Measurements from ENCODE around the gene RIN3. TPM values are rescaled to one million over a fixed set of nuclear protein-coding genes. Genes with fewer than 3 reads are reported as not detected.

The RIN3 gene
- total RNA-seq, 6 experiments from 2014 or later, result 19.7 to 26.0 (median 24.6) TPM

DNA sequence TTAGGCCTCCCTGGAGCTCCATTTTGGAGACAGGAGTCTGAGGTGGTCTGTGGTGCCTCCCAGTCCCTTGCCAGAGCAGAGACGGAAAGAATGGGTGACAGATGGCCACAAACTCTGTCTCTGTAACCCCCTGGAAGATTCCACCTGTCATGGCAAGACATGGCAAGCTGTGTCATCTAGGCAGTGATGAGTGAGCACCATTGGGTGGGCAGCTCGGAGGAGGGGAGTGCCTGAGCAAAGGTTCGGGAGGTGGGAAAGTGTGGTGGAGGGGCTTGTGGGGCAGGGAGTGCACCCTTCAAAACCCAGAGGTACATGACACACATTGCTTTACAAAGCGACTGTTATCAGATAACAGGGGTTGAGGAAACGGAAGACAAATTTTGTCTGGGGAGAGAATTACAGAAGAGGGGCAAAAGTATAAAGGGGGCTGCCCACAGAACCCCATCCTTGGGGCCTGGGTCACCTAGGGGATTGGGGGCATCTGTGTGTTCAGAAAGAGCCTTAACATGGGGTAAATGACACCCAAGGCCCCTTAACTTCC, 3.5 kb downstream of the RIN3 start:
- Mint-ChIP-seq H3K4me3 (no peak overlapping the region), H3K27me3 (ENCODE audit: insufficient read depth) (no peaks in the 10 kb centered on the region; the same call in 1 of the 2 replicates), H3K4me1 (ENCODE audit: low read depth) (peaks cover 23% of the 10 kb centered on the region), H3K9me3 (no peaks in the 10 kb centered on the region), H3K36me3 (ENCODE audit: low read depth) (peaks cover 10% of the 10 kb centered on the region), H3K27ac (no peak overlapping the region)
- no peak for DNase-seq
- TF ChIP-seq, protein P1, sequence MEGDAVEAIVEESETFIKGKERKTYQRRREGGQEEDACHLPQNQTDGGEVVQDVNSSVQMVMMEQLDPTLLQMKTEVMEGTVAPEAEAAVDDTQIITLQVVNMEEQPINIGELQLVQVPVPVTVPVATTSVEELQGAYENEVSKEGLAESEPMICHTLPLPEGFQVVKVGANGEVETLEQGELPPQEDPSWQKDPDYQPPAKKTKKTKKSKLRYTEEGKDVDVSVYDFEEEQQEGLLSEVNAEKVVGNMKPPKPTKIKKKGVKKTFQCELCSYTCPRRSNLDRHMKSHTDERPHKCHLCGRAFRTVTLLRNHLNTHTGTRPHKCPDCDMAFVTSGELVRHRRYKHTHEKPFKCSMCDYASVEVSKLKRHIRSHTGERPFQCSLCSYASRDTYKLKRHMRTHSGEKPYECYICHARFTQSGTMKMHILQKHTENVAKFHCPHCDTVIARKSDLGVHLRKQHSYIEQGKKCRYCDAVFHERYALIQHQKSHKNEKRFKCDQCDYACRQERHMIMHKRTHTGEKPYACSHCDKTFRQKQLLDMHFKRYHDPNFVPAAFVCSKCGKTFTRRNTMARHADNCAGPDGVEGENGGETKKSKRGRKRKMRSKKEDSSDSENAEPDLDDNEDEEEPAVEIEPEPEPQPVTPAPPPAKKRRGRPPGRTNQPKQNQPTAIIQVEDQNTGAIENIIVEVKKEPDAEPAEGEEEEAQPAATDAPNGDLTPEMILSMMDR (IDR thresholded peaks at IDR 0.05), result no peak

- Mint-ChIP-seq H3K4me3 (no peak overlapping the region), H3K27ac (no peak overlapping the region), H3K4me1 (ENCODE audit: low read depth) (peaks cover 15% of the 10 kb centered on the region), H3K9me3 (no peaks in the 10 kb centered on the region), H3K36me3 (ENCODE audit: low read depth) (peaks cover 10% of the 10 kb centered on the region), H3K27me3 (ENCODE audit: insufficient read depth) (no peaks in the 10 kb centered on the region; the same call in 1 of the 2 replicates)
- TF ChIP-seq, protein P1 (IDR thresholded peaks at IDR 0.05), result no peak
- DNase-seq, result no peak
Measured at GRCh38 chr14:92517761-92518160, 4.2 kb downstream of the RIN3 start.

- Mint-ChIP-seq H3K27me3 (ENCODE audit: insufficient read depth) (no peaks in the 10 kb centered on the region; the same call in 1 of the 2 replicates), H3K27ac (no peak overlapping the region), H3K9me3 (no peaks in the 10 kb centered on the region), H3K4me1 (ENCODE audit: low read depth) (peaks cover 12% of the 10 kb centered on the region), H3K4me3 (no peak overlapping the region), H3K36me3 (ENCODE audit: low read depth) (peaks cover 10% of the 10 kb centered on the region)
- TF ChIP-seq, protein P1 (IDR thresholded peaks at IDR 0.05), result no peak
- no peak for DNase-seq
Measured at GRCh38 chr14:92519246-92520101, 5.9 kb downstream of the RIN3 start.

DNA sequence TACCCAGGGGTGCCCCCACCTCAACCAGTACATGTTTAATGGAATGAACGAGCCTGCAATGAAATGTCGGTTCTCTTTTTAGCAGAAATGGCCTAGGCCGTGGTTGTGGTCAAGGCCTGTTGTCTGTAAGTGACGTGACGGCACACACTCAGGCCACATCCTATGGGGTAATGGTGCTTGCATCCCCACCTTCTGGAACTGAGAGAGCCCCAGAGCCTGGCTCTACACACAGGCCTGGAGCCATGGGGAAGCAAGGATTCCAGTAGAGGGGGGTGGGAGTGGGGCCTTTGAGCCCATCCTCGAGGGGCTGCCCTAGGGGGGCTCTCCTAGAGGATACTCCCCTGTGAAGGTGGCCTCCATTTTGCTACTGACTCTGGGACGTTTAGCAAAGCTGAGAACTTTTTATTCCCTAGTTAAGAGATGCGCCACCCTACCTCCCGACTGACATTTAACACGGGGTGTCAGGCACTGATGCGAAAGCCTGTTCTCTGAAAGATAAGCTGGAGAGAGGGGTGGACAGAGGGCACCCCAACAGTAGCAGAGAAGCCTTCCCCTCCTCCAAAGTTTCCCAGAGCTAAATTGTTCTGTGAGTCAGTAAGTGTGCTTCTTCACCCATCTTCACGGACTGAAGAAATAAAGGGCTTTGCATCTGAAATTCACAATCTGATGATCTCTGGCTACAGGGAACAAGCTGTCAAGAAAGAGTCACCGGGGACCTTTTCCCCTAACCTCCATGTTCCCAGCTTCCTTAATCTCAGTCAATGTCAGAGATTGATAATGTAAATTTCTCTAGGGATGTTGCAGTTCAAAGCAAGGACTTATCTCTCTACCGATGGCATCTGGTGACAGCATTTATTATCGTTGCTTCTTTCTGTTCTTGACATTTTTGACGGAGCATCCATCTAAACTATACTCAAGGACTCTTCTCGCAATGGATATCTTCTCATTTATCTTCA, 6.8 kb downstream of the RIN3 start:
- Mint-ChIP-seq H3K27ac (no peak overlapping the region), H3K9me3 (no peaks in the 10 kb centered on the region), H3K36me3 (ENCODE audit: low read depth) (peaks cover 10% of the 10 kb centered on the region), H3K4me1 (ENCODE audit: low read depth) (peaks cover 6% of the 10 kb centered on the region), H3K27me3 (ENCODE audit: insufficient read depth) (no peaks in the 10 kb centered on the region; the same call in 1 of the 2 replicates), H3K4me3 (no peak overlapping the region)
- TF ChIP-seq, protein P1 (IDR thresholded peaks at IDR 0.05), result no peak
- no peak for DNase-seq

DNA sequence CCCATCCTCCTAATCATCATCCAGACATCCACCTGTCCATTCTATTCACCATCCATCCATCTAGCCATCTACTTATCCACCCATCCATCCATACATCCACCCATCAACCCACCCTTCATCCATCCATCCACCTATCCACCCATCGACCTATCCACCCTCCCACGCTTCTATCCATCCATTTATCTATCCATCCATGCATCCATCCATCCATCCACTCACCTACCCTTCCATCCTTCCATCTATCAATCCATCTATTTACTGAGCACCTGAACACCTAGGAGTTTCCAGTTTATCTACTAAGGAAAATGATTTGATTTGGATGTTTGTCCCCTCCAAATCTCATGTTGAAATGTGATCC, 7.5 kb downstream of the RIN3 start:
- DNase-seq, result no peak
- no peak overlapping the region for H3K27ac Mint-ChIP-seq
- no peak overlapping the region for H3K4me3 Mint-ChIP-seq
- H3K36me3 Mint-ChIP-seq (ENCODE audit: low read depth), result peaks cover 10% of the 10 kb centered on the region
- TF ChIP-seq, protein P1 (IDR thresholded peaks at IDR 0.05), result no peak
- H3K4me1 Mint-ChIP-seq (ENCODE audit: low read depth), result no peaks in the 10 kb centered on the region
- no peaks in the 10 kb centered on the region; the same call in 1 of the 2 replicates for H3K27me3 Mint-ChIP-seq (ENCODE audit: insufficient read depth)
- H3K9me3 Mint-ChIP-seq, result no peaks in the 10 kb centered on the region

All from HFFc6 (cell line).